Left kidney (tissue), 8 donors: ENCODE data around the gene GARIN6. TPM values are rescaled to one million over a fixed set of nuclear protein-coding genes. Genes with fewer than 3 reads are reported as not detected.
A peak's percentile ranks its signal among the peaks of the same experiment; 100 is the strongest.
"Not testable (repeated sequence)": the region's sequence is repeated elsewhere in the genome, so short reads cannot be mapped to it uniquely, and the experiment has no call there.

Experiments
- DNase-seq: peaks from one replicate; pipeline ENCODE4 v3.0.0-alpha.2; 2013
- long read RNA-seq, 8 donors: transcript quantifications; one replicate each; lab custom pipeline, GENCODE V29; 2026
- polyA plus RNA-seq: library from polyadenylated mRNA; unstranded; fragments of 120-200 nt; gene quantifications from one replicate; pipeline ENCODE4 v1.2.1, GENCODE V29; 2013; ENCODE audit not compliant: insufficient read length

GARIN6 gene
- not detected for polyA plus RNA-seq
- long read RNA-seq, donor 1, result 0 reads
- long read RNA-seq, donor 2, result 0 reads
- long read RNA-seq, donor 3, result 0 reads
- long read RNA-seq, donor 4, result 0 reads
- long read RNA-seq, donor 5, result 0 reads
- long read RNA-seq, donor 6, result 0 reads
- long read RNA-seq, donor 7, result 0 reads
- long read RNA-seq, donor 8, result 0 reads

DNA sequence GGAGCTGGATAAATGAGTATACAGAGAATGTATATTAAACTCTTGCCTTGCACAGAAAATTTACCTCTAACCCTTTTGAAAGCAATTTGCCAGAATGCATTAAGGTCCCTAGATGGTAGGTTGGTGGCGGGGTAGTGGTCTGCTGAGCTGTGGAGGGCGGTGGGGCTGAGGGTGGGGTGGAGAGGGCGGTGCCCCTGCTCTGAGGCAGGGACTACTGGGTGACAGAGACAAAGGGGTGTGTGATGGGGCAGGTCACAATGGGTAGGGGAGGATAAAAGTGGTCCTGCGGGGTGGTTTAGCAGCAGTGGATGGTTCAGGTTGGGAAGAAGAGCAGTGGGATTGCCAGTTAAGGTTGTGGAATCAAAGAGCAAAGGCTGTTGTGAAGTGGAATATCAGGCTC lies at the start of gene GARIN6:
Gene GARIN6, plus strand, starts transcription at position 301 of the 400 bp plus-strand sequence. CDS start 422 bp downstream, outside the sequence.
- no peak for DNase-seq

DNA sequence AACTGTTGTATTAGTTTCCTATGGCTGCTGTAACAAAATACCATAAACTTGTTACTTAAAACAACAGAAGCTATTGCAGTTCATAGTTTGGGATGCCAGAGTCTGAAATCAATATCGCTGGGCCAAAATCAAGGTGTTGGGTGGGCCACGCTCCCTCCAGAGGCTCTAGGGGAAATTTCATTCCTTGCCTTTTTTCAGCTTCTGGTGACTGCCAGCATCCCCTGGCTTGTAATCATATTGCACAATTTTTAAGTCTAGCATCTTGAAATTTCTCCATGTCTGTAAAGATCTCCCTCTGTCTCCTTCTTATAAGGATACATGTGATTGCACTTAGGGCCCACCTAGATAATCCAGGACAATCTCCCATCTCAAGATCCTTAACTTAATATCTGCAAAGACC lies 48.8 kb upstream of the GARIN6 start:
- no peak for DNase-seq

DNA sequence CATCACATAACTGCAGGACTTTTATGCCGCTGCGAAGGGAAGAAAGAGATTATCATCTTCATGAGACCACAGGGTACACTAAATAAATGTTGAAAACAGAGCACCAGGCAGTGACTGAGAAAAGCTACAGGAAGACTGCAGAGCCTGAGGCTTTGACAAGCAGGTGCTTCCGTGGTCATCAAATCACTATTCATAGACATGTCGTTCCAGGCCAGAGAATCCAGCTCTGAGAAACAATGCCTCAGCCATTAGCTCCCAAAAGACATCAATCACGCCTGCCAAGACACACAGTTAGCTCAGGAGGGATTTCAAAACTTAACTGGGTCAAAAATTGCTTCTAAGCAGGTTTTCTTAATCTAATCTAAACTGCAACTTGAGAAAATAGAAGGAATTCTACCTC lies 47.2 kb upstream of the GARIN6 start:
- no peak for DNase-seq

DNA sequence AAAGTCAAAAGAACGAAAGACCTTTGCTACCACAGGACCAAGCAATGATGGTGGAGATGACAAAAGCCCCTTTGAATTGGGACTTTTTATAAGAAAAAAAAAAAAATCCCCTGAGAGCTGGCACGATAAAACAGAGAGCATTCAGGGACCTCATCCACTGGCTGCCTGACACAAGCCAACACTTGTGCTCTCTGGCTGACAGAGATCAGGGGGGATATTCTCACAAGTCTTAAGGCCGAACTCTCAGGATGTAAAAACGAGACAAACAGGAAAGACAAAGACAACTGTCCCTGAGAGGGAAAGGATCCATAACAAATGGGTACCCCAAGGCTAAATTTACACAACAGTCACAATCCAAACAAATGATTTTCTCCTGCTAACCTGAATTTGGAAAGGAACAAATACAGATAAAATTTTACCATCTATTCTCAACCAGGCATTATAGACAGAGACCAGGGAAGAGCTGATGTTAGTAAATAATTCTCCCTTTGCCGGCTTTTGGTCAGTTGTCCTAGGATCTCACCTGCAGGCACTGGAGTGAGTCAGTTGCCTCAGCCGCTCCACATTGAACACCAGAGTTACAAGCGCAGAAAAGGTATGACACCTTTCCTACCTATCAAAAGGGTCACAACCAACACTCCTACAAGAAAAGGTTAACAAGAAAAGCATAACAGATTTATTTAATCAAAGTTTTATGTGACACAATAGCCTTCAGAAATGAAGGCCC lies 37.9 kb upstream of the GARIN6 start:
- DNase-seq, result no peak

DNA sequence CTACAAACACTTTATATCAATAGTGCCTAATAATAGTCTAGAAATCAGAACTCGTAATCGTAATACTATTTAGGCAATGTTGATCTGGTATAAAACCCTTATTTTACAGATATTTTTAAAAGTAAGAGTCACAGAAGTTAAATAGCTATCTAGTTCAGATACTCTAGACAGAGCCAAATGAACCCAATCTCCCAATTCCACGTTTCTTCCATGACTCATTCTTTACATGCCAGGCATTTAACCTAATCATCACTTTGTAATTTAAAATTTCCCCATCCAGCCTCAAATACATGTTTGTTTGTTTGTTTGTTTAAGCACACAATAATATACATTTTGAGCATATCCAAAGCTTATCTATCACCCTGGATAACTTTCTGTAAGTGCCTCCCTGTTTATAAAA lies 36.4 kb upstream of the GARIN6 start:
- no peak for DNase-seq

DNA sequence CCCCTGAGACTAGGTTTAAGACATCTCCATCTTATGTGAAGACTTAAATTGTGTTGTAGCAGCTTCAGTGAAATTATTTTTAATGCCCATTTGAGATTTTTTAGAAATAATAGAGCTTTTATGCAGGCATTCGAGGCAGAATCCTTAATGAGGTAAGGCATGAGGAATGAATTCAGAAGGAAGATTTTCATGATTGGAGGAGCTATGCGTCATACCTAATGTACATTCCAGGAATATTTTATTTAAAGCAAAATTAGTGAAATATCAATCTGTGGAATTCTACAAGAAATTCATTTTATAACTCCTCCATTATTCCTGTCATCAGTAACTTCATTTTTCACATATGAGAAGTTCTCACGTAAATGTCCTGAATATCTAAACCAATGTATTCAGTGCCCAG lies 36.0 kb upstream of the GARIN6 start:
- DNase-seq, result no peak

DNA sequence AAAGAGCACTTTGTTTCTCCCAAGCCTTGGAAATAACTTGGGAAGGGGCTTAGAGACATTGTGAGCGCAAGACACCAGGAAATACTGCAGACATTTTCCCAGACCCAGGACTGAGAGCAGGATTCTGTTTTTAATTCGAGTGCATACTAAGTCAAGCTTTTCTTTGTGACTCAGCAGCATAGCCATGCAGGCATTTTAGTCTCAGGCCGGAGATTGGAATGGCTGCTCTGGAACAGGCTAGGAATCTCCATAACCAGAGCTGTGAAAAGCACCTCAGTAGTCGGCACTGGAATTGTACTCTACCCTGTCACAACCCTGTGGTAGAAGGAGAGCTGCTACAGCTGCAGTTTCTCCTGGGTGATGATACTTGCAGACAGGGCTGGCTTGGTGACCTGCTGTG lies 28.9 kb upstream of the GARIN6 start:
- no peak for DNase-seq

DNA sequence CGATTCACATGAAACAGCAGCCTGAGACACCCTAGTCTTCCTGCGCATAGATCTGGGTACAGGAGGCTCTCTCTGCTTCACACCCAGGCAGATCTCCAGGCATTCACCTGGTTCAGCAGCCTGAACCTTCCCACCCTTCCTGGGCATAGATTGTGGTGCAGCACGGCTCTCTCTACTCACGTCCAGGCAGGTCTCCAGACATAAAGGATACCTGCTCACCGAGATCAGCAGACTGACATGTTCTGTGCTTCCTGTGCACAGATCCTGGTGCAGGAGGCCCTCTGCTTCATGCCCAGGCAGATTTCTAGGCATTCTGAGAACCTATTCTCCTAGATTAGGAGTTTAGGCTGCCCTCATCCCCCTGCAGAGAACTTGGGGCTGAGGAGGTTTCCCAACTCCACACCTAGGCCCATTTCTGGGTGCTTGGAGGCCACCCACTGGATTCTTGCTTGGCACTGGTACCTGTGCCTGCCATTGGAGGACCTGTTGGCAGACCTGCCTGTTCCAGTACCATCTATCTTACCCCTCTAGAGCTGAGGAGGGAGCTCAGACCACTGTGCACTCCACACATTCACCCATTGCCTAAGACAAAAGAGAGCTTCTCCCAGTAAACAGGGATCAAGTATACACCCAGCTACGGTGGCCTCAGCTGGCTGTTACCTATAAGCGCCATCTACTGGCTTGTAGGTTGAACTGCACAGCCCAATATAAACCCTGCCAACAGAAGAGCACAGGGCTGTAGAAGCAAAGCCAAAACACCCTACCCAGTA lies 28.0 kb upstream of the GARIN6 start:
- no peak for DNase-seq

DNA sequence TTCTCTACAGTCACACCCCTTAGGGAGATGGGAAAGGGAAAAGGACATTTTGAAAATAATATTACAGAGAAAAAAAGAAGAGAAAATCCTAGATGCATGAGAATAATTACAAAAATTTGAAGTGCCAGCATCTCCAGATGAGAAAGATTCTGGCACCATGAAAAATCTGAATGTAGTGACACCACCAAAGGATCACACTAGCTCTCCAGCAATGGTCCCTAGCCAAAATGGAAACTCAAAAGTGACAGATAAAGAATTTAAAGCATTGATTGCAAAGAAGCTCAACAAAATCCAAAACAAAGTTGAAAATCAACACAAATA lies 27.4 kb upstream of the GARIN6 start:
- DNase-seq, result no peak

DNA sequence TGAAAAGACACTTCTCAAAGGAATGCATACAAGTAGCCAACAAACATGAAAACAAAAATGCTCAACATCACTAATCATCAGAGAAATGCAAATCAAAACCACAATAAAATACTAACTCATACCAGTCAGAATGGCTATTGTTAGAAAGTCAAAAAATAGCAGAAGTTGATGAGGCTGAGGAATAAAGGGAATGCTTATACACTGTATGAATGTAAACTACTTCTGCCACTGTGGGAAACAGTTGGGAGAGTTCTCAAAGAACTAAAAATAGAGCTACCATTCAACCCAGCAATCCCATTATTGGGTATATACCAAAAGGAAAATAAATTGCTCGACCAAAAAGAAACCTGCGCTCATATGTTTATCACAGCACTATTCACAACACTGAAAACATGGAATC lies 23.0 kb upstream of the GARIN6 start:
- not testable (repeated sequence) for DNase-seq

DNA sequence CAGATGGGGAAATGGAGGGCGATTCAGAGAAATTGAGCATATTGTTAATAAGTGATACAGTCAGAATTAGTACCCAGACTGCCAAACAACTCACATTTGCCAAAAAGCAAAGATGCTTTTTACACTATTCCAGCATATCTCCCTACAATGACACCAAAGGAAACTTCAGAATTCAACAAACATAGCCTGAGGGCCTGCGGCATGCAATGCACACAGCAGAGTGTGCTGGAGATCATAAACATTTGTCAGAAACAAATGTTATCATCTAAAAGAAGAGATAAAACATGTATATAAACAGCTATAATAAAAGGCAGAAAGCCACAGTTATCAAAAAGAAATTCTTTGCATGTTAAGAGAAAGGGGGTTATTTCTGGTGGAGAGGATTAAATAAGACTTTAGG lies 20.1 kb upstream of the GARIN6 start:
- DNase-seq, result no peak

DNA sequence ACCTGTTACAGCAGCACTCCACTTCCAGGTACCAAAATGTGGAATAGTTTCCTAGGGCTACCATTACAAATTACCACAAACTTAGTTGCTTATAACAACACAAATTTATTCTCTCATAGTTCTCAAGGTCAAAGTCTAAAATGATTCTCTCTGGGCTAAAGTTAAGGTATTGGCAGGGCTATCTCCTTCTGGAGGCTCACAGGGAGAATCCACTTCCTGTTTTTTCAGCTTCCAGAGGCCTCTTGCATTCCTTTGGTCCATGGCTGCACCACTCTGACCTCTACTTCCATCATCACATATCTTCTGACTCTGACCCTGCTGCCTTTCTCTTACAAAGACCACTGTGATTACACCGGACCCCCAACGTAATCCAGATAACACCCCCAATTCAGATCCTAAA lies 2.9 kb upstream of the GARIN6 start:
- no peak for DNase-seq

DNA sequence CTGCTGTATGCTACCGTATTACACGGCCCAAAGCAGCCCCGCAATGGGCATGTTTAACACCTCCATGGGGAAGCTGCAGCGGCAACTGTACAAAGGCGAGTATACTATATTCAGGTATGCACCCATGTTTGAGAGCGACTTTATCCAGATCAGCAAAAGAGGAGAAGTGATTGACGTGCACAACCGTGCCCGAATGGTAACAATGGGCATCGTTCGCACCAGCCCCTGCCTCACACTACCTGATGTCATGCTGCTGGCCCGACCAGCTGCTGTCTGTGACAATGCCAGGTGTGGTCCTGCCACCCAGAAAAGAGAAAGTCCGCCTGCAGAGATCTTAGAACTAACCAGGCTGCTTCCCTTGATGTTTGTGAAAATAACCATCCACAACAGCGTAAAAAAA lies 630 bp downstream of the GARIN6 start:
- DNase-seq, result no peak

DNA sequence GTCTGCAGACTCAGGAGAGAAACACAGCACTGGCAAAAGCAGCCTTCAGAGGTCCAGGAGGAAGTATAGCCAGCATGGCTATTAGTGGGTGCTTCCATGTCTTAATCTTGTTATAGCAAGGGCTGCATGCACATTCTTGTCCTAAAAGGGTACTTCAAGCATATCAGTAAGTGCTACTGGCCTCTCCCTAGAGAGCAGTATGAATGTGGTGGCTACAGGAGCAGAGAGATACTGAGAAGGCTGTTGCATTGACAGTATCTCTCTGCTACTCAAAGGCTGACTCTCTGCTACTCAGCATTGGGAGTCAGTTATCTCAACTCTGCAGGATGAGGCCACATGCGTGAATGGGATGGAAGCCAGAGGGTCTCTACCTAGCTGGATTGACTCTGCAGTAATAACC lies 2.0 kb downstream of the GARIN6 start:
- no peak for DNase-seq

DNA sequence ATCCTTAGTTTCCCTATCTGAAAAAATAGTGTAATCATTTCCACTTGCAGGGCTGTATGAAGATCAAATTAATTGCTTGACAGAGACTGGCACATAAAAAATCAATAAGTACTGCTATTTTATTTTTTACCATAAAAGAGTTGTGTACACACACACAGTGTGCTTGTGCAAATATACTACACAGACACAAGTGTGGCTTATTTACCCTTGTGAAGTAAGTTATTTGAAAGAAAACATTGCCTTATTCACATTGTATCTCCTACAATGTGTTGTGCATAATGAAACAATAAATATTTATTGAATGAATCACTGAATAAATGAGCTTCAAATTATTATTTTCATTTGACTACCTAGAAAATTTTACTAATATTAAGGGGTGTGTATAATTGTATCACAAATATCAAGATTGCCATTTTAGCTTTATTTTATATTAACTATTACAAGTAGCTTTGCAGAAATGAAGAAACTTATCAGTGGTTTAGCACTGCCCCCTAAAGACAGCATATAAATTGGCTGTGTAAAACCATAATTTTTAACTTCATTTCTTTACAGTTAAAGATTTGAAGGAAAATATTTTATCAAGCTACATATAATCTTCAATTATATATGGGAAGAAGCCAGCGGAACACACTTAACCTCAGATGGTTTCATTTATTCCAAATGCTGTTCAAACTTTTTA lies 11.3 kb downstream of the GARIN6 start:
- DNase-seq, result peak; percentile 1

DNA sequence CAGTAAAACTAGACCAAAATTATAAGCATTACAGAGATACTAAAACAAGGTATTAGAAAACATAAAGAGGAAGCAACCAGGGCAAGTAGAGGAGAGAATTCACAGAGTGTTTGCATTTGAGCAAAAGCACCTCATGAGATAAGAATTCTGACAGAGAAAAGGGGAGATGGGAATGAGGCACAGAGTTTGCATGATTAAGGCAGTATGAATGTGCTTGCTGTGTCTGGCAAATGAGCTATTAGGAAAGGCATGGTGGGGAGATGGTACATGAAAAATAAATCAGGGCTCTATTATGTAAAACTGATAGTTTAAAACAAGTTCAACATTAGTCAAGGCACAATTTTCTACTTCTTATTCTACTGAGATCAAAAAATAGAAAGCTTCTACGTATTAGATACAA lies 23.1 kb downstream of the GARIN6 start:
- no peak for DNase-seq

DNA sequence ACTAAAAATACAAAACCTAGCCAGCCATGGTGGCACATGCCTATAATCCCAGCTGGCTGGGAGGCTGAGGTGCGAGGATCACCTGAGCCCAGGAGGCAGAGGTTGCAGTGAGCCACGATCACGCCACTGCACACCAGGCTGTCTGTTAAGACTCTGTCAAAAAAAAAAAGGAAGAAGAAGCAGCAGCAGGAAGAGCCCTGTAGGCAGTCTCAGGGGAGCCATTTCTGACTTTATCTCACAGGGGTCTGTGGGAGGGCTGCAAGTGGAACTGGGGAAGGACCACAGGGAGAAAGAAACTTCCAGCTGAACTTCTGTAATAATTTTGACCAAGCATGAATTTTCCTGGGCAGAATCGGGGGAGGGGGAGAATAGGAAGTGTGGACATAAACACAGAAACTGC lies 32.7 kb downstream of the GARIN6 start:
- DNase-seq, result no peak

DNA sequence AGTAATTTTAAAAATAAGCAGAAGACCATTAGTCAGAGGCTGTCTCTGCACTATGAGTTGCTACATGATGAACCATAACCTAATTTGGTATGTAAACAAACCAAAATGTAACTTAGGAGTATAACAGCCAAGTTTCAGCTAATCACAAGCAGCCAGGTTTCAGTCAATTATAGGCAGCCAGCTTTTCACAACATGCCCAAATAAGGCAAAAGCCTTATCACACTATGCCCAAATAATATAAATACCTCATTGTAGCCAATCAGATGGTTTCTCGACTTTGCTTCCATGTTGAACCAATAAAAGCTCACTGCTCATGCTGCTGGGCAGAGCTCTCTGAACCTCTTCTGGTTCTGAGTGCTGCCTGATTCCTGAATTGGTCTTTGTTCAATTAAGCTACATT lies 38.6 kb downstream of the GARIN6 start:
- DNase-seq, result no peak

DNA sequence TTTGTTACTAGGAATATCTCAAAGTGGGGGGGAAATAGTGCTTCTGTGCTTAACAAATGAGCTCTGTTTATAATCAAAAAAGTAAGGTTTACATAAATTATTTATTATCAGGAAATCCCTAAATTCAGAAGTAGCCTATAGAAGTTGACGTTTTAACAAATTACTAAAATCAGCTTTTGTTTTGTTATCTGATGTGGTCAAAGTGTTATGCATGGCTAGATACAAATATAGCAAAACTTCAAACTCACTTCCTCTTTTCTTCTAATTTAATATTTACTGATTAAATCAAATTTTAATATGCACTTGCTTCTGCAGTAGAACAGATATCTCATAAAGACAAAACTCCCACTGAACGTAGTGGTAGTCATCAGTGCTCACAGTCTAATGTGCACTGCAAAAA lies 47.5 kb downstream of the GARIN6 start:
- DNase-seq, result no peak
